H1 (cell line): ENCODE results near the gene ATP6V1C2. TPM values are rescaled to one million over a fixed set of nuclear protein-coding genes. Genes with fewer than 3 reads are reported as not detected.

Experiments used
- BCL11A ChIP-seq, 2 experiments: IDR thresholded peaks; one replicate each; pipeline ENCODE4 v1.6.1; 2011; ENCODE audit warnings: low read depth in 2 of 2, low read length in 2 of 2, mild to moderate bottlenecking in 2 of 2
- KDM4A ChIP-seq: IDR thresholded peaks from one replicate; pipeline ENCODE4 v1.7.1; 2012; ENCODE audit warnings: low read depth, mild to moderate bottlenecking, moderate library complexity, low read length, inconsistent platforms; ENCODE audit not compliant: severe bottlenecking
- NRF1 ChIP-seq: IDR thresholded peaks from 2 replicates; pipeline ENCODE4 v1.6.1; 2011; ENCODE audit warnings: mild to moderate bottlenecking, low read depth, low read length, improper control_type of control experiment
- SRF ChIP-seq: IDR thresholded peaks from 2 replicates; pipeline ENCODE4 v1.6.1; 2011; ENCODE audit warnings: mild to moderate bottlenecking, low read depth, low read length, moderate library complexity
- ZNF274 ChIP-seq: IDR thresholded peaks from 2 replicates; pipeline ENCODE4 v1.7.0; 2012; ENCODE audit warnings: low read length, borderline replicate concordance; ENCODE audit errors: extremely low read depth
- polyA plus RNA-seq, 7 experiments: library from polyadenylated mRNA; depleted of rRNA in 3 of 7; stranded (reverse) in 5 of 7; unstranded in 2 of 7; fragments of >200 nt in 5 of 7; fragments of 200-250 nt in 2 of 7; gene quantifications; 1 replicate in 5 of 7; 2 replicates in 1 of 7; 4 replicates in 1 of 7; pipeline versions ENCODE4 v1.2.1 to v1.2.3, GENCODE V29; 2011 to 2013; ENCODE audit warnings: missing spikeins in 2 of 7, mixed read lengths in 2 of 7
- total RNA-seq: library from RNA; stranded (reverse); fragmentation: NEBNext Ultra II Directional; extraction: Animal tissue kit (Norgen Biotek cat#: 25700); gene quantifications from 2 replicates; pipeline ENCODE4 v1.2.1, GENCODE V29; 2021

ATP6V1C2 gene
- total and polyA plus RNA-seq, 2 of the 8 experiments (the other 6 are each of a cell fraction or from before 2014, with no cell fraction given) = 0.29 to 0.74 TPM

GRCh38 chr2:10757814-10758286 lies 36.4 kb downstream of the ATP6V1C2 start (continued):
- TF ChIP-seq ZNF274 (no peak), SRF (no peak), BCL11A (IDR thresholded peaks at IDR 0.05; ENCODE audit: low read depth in 2 of 2, low read length in 2 of 2) (no peak), KDM4A (no peak), NRF1 (no peak)
